ENCODE results near the gene ODAD2.
"Not testable (repeated sequence)": the region's sequence is repeated elsewhere in the genome, so short reads cannot be mapped to it uniquely, and the experiment has no call there.

Gene ODAD2

DNA sequence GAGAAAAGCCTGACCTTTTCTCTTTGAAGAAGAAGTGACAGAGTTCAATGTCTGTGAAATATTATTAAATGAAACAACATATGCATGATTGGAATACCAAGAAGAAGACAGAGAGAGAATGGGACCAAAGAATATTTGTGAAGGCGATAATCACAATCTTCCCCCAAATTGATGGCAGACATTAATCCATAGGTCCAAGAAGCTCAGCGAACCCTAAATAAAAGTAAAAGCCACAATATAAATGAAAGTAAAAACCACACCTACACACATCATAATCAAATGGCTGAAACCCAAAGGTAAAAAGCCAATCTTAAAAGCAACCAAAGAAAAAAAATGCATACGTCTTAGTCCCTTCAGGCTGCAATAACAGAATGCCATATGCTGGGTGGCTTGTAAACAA, 84.0 kb downstream of the ODAD2 start:
- no peak overlapping the region for H3K4me3 ChIP-seq (ENCODE audit: low read length)
- no peak for DNase-seq (ENCODE audit: low read depth)
- TF ChIP-seq, protein P1, sequence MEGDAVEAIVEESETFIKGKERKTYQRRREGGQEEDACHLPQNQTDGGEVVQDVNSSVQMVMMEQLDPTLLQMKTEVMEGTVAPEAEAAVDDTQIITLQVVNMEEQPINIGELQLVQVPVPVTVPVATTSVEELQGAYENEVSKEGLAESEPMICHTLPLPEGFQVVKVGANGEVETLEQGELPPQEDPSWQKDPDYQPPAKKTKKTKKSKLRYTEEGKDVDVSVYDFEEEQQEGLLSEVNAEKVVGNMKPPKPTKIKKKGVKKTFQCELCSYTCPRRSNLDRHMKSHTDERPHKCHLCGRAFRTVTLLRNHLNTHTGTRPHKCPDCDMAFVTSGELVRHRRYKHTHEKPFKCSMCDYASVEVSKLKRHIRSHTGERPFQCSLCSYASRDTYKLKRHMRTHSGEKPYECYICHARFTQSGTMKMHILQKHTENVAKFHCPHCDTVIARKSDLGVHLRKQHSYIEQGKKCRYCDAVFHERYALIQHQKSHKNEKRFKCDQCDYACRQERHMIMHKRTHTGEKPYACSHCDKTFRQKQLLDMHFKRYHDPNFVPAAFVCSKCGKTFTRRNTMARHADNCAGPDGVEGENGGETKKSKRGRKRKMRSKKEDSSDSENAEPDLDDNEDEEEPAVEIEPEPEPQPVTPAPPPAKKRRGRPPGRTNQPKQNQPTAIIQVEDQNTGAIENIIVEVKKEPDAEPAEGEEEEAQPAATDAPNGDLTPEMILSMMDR (conservative IDR thresholded peaks at IDR 0.05; ENCODE audit: low read length), result no peak

DNA sequence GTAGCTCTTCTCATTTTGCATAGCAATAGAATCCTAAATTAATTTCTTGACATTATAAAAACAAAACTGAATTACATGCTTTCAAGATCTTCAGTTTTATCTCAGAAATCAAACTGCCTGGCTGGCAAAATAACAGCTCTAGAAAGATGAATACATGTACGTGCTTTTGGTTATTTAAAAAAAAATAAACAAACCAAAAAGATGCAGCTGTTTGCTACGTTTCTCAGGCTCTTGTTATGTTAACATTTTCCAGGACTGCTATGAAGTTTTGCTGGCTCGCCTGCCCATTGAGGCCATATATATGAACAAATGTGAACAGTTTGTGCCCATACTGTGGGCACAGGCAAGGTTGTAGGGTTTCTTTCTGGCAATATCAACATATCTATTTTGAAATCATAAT, 86.6 kb downstream of the ODAD2 start:
- no peak overlapping the region for H3K4me3 ChIP-seq (ENCODE audit: low read length)
- TF ChIP-seq, protein P1 (conservative IDR thresholded peaks at IDR 0.05; ENCODE audit: low read length), result no peak
- no peak for DNase-seq (ENCODE audit: low read depth)

DNA sequence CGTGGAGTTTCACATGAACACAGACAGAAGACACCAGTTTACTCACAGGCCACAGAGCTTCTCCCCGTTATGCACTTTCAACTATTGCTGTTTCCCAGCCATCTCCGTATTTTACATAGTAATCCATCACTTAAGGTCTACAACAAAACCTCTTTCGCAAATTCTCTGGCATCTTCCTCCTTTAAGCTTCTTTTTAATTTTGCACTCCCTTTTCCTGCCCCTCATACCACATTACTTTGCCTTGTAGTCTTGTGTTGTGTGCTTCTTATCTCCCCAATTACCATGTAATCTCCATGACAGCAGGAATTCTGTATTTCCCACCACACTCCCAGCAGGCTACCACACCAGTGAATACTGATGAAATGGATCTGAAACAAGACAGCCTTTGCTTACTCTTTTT, 87.3 kb downstream of the ODAD2 start:
- H3K4me3 ChIP-seq (ENCODE audit: low read length), result no peak overlapping the region
- TF ChIP-seq, protein P1 (conservative IDR thresholded peaks at IDR 0.05; ENCODE audit: low read length), result no peak
- DNase-seq (ENCODE audit: low read depth), result peak; percentile 28

DNA sequence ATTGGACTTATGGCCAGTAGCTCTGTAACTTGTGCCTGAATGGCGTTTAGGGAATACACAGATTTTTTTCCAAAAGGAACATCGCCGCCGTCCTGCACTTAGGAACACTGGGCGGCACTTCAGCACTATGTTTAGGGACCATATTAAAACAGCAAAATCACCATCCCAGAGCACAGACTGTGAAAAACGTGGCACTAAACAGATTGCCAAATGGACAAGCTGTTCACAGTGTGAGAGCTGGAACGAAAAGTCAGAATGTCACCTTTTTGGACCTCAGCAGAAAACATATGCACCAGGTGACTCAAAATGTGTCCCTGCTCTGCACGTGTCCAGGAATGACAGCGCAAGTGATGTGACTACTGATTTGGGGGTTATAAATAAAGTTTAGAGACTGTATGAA, 87.9 kb downstream of the ODAD2 start:
- H3K4me3 ChIP-seq (ENCODE audit: low read length), result no peak overlapping the region
- TF ChIP-seq, protein P1 (conservative IDR thresholded peaks at IDR 0.05; ENCODE audit: low read length), result no peak
- DNase-seq (ENCODE audit: low read depth), result no peak

DNA sequence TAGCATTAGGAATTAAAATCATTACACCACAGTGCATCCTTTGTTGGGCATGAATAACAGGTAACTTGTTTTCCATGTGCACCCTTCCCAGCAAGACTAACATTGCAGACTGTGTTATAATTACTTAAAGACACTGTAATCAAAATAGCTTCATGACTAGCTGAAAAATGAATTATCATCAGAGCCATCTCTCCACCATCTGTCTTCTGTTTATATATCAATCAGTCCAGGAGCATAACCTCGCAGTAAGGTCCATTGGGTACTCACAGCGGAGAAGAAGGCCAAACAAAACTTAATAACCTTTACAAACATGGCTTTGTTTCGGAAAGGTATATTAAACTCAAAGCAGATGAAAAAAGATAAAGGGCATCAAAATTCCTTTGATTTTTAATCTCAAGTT, 90.6 kb downstream of the ODAD2 start:
- TF ChIP-seq, protein P1 (conservative IDR thresholded peaks at IDR 0.05; ENCODE audit: low read length), result no peak
- H3K4me3 ChIP-seq (ENCODE audit: low read length), result no peak overlapping the region
- DNase-seq (ENCODE audit: low read depth), result no peak

DNA sequence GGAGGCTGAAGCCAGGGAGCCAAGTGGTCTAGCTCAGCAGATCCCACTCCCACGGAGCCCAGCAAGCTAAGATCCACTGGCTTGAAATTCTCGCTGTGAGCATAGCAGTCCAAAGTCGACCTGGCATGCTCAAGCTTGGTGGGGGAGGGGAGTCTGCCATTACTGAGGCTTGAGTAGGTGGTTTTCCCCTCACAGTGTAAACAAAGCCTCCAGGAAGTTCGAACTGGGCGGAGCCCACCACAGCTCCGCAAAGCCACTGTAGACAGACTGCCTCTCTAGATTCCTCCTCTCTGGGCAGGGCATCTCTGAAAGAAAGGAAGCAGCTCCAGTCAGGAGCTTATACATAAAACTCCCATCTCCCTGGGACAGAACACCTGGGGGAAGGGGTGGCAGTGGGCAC, 99.4 kb downstream of the ODAD2 start:
- not testable (repeated sequence) for DNase-seq (ENCODE audit: low read depth); H3K4me3 ChIP-seq (ENCODE audit: low read length)

DNA sequence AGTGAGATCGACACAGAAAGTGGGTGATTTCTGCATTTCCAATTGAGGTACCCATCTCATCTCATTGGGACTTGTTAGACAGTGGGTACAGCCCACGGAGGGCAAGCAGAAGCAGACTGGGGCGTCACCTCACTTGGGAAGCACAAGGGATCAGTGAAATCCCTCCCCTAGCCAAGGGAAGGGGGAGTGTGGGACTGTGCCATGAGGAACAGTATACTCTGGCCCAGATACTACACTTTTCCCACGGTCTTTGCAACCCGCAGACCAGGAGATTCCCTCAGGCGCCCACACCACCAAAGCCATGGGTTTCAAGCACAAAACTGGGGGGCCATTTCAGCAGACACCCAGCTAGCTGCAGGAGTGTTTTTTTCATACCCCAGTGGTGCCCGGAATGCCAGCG, 99.8 kb downstream of the ODAD2 start:
- TF ChIP-seq, protein P1 (conservative IDR thresholded peaks at IDR 0.05; ENCODE audit: low read length), result no peak
- no peak for DNase-seq (ENCODE audit: low read depth)
- H3K4me3 ChIP-seq (ENCODE audit: low read length), result no peak overlapping the region

DNA sequence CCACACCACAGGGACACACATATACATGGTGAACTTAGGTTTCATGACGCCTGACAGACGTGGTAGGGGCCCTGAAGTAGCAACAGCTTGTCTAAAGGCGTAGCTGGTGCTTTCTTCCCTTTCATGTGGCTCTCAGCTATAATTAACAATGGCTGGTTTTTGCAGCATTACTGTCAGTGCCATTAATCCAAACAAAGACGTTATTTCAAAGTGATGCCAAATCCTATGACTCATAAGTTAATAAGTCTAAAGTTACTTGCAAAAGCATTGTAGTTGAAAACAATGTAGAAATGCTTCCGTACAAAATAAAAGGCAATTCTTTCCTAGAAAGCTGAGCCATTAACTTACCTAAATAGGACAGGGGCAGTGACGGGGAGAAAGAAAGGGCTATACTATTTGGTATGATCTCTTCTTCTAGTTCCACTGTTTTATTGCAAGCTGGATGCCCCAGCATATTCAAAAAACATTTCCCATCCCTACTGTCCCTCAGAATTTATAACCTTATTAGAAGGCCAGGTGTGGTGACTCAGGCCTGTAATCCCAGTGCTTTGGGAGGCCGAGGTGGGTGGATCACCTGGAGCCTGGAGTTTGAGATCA, 105.4 kb downstream of the ODAD2 start:
- TF ChIP-seq, protein P1 (conservative IDR thresholded peaks at IDR 0.05; ENCODE audit: low read length), result no peak
- DNase-seq (ENCODE audit: low read depth), result peak; percentile 67
- no peak overlapping the region for H3K4me3 ChIP-seq (ENCODE audit: low read length)
